ENCODE measurements around the gene SFI1.

SFI1 gene

GRCh38 chr22:31561970-31562369 is 65.6 kb downstream of the SFI1 start:
- H3K4me3 ChIP-seq (replicated peaks; ENCODE audit: low read depth, low read length): no peak overlapping the region
- no peaks in the 10 kb centered on the region for H3K27me3 ChIP-seq (replicated peaks; ENCODE audit: control insufficient read depth, insufficient read depth, low read length)
- TF ChIP-seq CTCF (IDR thresholded peaks at IDR 0.05; ENCODE audit: insufficient read depth, low read length, poor library complexity, severe bottlenecking): no peak
- H3K36me3 ChIP-seq (ENCODE audit: control insufficient read depth, insufficient read depth, low read length): no peaks in the 10 kb centered on the region; the same call in none of the 2 replicates
- DNase-seq (ENCODE audit: extremely low read depth, insufficient read length): no peak

GRCh38 chr22:31566484-31566883 is 70.1 kb downstream of the SFI1 start:
- H3K27me3 ChIP-seq (replicated peaks; ENCODE audit: control insufficient read depth, insufficient read depth, low read length): no peaks in the 10 kb centered on the region
- H3K36me3 ChIP-seq (ENCODE audit: control insufficient read depth, insufficient read depth, low read length): peaks cover 2% of the 10 kb centered on the region
- DNase-seq (ENCODE audit: extremely low read depth, insufficient read length): no peak
- no peak for TF ChIP-seq CTCF (IDR thresholded peaks at IDR 0.05; ENCODE audit: insufficient read depth, low read length, poor library complexity, severe bottlenecking)
- no peak overlapping the region for H3K4me3 ChIP-seq (replicated peaks; ENCODE audit: low read depth, low read length)

- Histone ChIP-seq H3K36me3 (ENCODE audit: control insufficient read depth, insufficient read depth, low read length) (peaks cover 2% of the 10 kb centered on the region), H3K4me3 (replicated peaks; ENCODE audit: low read depth, low read length) (no peak overlapping the region), H3K27me3 (replicated peaks; ENCODE audit: control insufficient read depth, insufficient read depth, low read length) (no peaks in the 10 kb centered on the region)
- no peak for TF ChIP-seq CTCF (IDR thresholded peaks at IDR 0.05; ENCODE audit: insufficient read depth, low read length, poor library complexity, severe bottlenecking)
- DNase-seq (ENCODE audit: extremely low read depth, insufficient read length): no peak
Observed at GRCh38 chr22:31567196-31567595, 70.9 kb downstream of the SFI1 start.

- no peaks in the 10 kb centered on the region for H3K27me3 ChIP-seq (replicated peaks; ENCODE audit: control insufficient read depth, insufficient read depth, low read length)
- DNase-seq (ENCODE audit: extremely low read depth, insufficient read length): no peak
- peaks cover 2% of the 10 kb centered on the region for H3K36me3 ChIP-seq (ENCODE audit: control insufficient read depth, insufficient read depth, low read length)
- no peak for TF ChIP-seq CTCF (IDR thresholded peaks at IDR 0.05; ENCODE audit: insufficient read depth, low read length, poor library complexity, severe bottlenecking)
- no peak overlapping the region for H3K4me3 ChIP-seq (replicated peaks; ENCODE audit: low read depth, low read length)
Observed at GRCh38 chr22:31567702-31568101, 71.4 kb downstream of the SFI1 start.

- no peak for TF ChIP-seq CTCF (IDR thresholded peaks at IDR 0.05; ENCODE audit: insufficient read depth, low read length, poor library complexity, severe bottlenecking)
- no peak for DNase-seq (ENCODE audit: extremely low read depth, insufficient read length)
- no peak overlapping the region for H3K4me3 ChIP-seq (replicated peaks; ENCODE audit: low read depth, low read length)
Observed at GRCh38 chr22:31569126-31569525, 72.8 kb downstream of the SFI1 start.

GRCh38 chr22:31572939-31573338 is 76.6 kb downstream of the SFI1 start:
- H3K4me3 ChIP-seq (replicated peaks; ENCODE audit: low read depth, low read length): no peak overlapping the region
- no peak for DNase-seq (ENCODE audit: extremely low read depth, insufficient read length)
- no peaks in the 10 kb centered on the region for H3K27me3 ChIP-seq (replicated peaks; ENCODE audit: control insufficient read depth, insufficient read depth, low read length)
- TF ChIP-seq CTCF (IDR thresholded peaks at IDR 0.05; ENCODE audit: insufficient read depth, low read length, poor library complexity, severe bottlenecking): no peak
- H3K36me3 ChIP-seq (ENCODE audit: control insufficient read depth, insufficient read depth, low read length): peaks cover 4% of the 10 kb centered on the region

More at GRCh38 chr22:31569126-31569525, 72.8 kb downstream of the SFI1 start:
- Histone ChIP-seq H3K27me3 (replicated peaks; ENCODE audit: control insufficient read depth, insufficient read depth, low read length) (no peaks in the 10 kb centered on the region), H3K36me3 (ENCODE audit: control insufficient read depth, insufficient read depth, low read length) (peaks cover 3% of the 10 kb centered on the region)

Data from GM06990 (cell line).